Naive B cell (primary cell): ENCODE data around the gene CCDC34. TPM values are rescaled to one million over a fixed set of nuclear protein-coding genes. Genes with fewer than 3 reads are reported as not detected.
"Not testable (repeated sequence)": the region's sequence is repeated elsewhere in the genome, so short reads cannot be mapped to it uniquely, and the experiment has no call there.

Experiments used
- ATAC-seq, 2 donors: fragments of 150-1000 bp; cut with Tn5 transposase; 2 replicates each; pipeline ENCODE4 v1.10.0; 2021; ENCODE audit warnings: low read depth in 2 of 2, mild to moderate bottlenecking in 2 of 2, moderate library complexity in 2 of 2
- DNase-seq: peaks from one replicate; pipeline ENCODE4 v3.0.0; 2022
- H3K27ac Mint-ChIP-seq, 6 donors: one replicate each; pipeline ENCODE4 v1.8.0; 2020 to 2022; ENCODE audit warnings: mild to moderate bottlenecking in 6 of 6, mixed read lengths in 6 of 6, moderate library complexity in 5 of 6, inconsistent platforms in 2 of 6
- H3K27me3 Mint-ChIP-seq, 3 donors: one replicate each; pipeline ENCODE4 v1.8.0; 2021 to 2022; ENCODE audit warnings: mixed read lengths in 3 of 3, mild to moderate bottlenecking in 1 of 3
- H3K36me3 Mint-ChIP-seq, 2 donors: one replicate each; pipeline ENCODE4 v1.8.0; 2020 to 2022; ENCODE audit warnings: mixed read lengths in 2 of 2, inconsistent platforms in 1 of 2, mild to moderate bottlenecking in 1 of 2
- H3K4me1 Mint-ChIP-seq, 3 donors: one replicate each; pipeline ENCODE4 v1.8.0; 2020 to 2022; ENCODE audit warnings: mixed read lengths in 3 of 3, inconsistent platforms in 1 of 3, mild to moderate bottlenecking in 1 of 3, moderate library complexity in 1 of 3
- H3K4me3 Mint-ChIP-seq, 8 donors: one replicate each; pipeline ENCODE4 v1.8.0; 2020 to 2022; ENCODE audit warnings: mild to moderate bottlenecking in 8 of 8, mixed read lengths in 8 of 8, moderate library complexity in 8 of 8, inconsistent platforms in 2 of 8
- H3K9me3 Mint-ChIP-seq, 7 donors: one replicate each; pipeline ENCODE4 v1.8.0; 2020 to 2022; ENCODE audit warnings: mixed read lengths in 7 of 7, mild to moderate bottlenecking in 5 of 7, inconsistent platforms in 2 of 7, moderate library complexity in 1 of 7
- polyA plus RNA-seq, 6 donors: library from polyadenylated mRNA; unstranded; fragments of 300-500 nt; fragmentation: Illumina TruSeq; gene quantifications; one replicate each; pipeline ENCODE4 v1.2.3, GENCODE V29; 2021; ENCODE audit warnings: low read depth in 6 of 6

Gene CCDC34
- polyA plus RNA-seq, 6 donors from 2014 or later: 1.3 to 1.9 (median 1.6) TPM

- ATAC-seq: no peak
- H3K4me1 Mint-ChIP-seq: no peaks in the 10 kb centered on the region
- no peaks in the 10 kb centered on the region for H3K27me3 Mint-ChIP-seq
- no peak overlapping the region for H3K4me3 Mint-ChIP-seq
- H3K36me3 Mint-ChIP-seq: peaks cover 0 to 8% of the 10 kb centered on the region in 2 donors
- DNase-seq: no peak
- no peak overlapping the region for H3K27ac Mint-ChIP-seq
- peaks cover 0 to 2% (median 0%) of the 10 kb centered on the region in 7 donors for H3K9me3 Mint-ChIP-seq
Measured at GRCh38 chr11:27347359-27348339, 15.4 kb downstream of the CCDC34 start.

- ATAC-seq: no peak
- Mint-ChIP-seq H3K27me3 (no peaks in the 10 kb centered on the region), H3K9me3 (peaks cover 0 to under 1% (median 0%) of the 10 kb centered on the region in 7 donors), H3K4me3 (no peak overlapping the region), H3K27ac (no peak overlapping the region), H3K36me3 (peaks cover 0 to 8% of the 10 kb centered on the region in 2 donors), H3K4me1 (no peaks in the 10 kb centered on the region)
- no peak for DNase-seq
Measured at GRCh38 chr11:27339941-27340340, 23.1 kb downstream of the CCDC34 start.

GRCh38 chr11:27334764-27335163, 28.3 kb downstream of the CCDC34 start:
- H3K27me3 Mint-ChIP-seq, H3K9me3 Mint-ChIP-seq, DNase-seq, H3K4me3 Mint-ChIP-seq, H3K27ac Mint-ChIP-seq, H3K36me3 Mint-ChIP-seq, ATAC-seq, H3K4me1 Mint-ChIP-seq: not testable (repeated sequence)

- Mint-ChIP-seq H3K4me1 (peaks cover 0 to 5% (median 0%) of the 10 kb centered on the region in 3 donors), H3K36me3 (peaks cover 0 to 8% of the 10 kb centered on the region in 2 donors), H3K9me3 (peaks cover 0 to 2% (median 0%) of the 10 kb centered on the region in 7 donors), H3K27ac (no peak overlapping the region), H3K27me3 (no peaks in the 10 kb centered on the region), H3K4me3 (no peak overlapping the region)
- no peak for DNase-seq
- no peak for ATAC-seq
Measured at GRCh38 chr11:27331981-27332380, 31.0 kb downstream of the CCDC34 start.

DNA sequence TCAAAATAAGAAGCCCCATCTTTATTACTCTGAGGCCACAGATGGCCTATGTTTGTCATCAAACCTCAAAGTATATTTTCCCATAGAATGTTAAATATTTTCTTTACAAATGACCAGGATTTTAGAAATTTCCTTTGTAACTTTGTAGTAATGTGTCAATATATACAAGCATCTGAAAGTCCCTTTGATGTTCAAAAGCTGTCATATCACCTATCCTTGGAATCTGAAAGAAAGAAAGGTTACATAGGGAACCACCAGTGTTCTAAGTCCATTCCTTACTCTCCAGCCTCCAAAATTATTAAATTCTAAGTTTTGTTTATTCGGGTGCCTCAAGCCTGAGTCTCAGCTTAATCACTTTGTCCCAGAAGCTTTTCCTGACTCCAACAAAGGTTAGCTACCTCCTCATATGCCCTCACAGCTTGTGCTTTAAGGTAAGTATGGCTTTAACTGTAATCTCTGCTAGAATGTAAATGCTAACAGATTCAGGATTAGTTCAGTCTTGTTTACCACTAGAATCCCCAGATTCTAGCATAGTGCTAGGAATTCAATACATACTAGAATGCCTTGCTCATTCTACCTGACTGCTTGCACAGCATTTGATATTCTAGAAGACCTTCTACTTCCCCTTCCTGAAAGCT, 32.3 kb downstream of the CCDC34 start:
- peaks cover 0 to 5% (median 0%) of the 10 kb centered on the region in 3 donors for H3K4me1 Mint-ChIP-seq
- H3K27ac Mint-ChIP-seq: no peak overlapping the region
- no peak overlapping the region for H3K4me3 Mint-ChIP-seq
- DNase-seq (no peak), ATAC-seq (no peak)
- peaks cover 0 to 11% (median 6%) of the 10 kb centered on the region in 7 donors for H3K9me3 Mint-ChIP-seq
- peaks cover 0 to under 1% of the 10 kb centered on the region in 2 donors for H3K36me3 Mint-ChIP-seq
- no peaks in the 10 kb centered on the region for H3K27me3 Mint-ChIP-seq

- Mint-ChIP-seq H3K9me3 (peaks cover 0 to 16% (median 6%) of the 10 kb centered on the region in 7 donors), H3K4me3 (no peak overlapping the region), H3K4me1 (peaks cover 0 to 5% (median 0%) of the 10 kb centered on the region in 3 donors), H3K27me3 (no peaks in the 10 kb centered on the region), H3K27ac (no peak overlapping the region), H3K36me3 (no peaks in the 10 kb centered on the region)
- DNase-seq (no peak), ATAC-seq (no peak)
Measured at GRCh38 chr11:27329867-27330632, 33.0 kb downstream of the CCDC34 start.

DNA sequence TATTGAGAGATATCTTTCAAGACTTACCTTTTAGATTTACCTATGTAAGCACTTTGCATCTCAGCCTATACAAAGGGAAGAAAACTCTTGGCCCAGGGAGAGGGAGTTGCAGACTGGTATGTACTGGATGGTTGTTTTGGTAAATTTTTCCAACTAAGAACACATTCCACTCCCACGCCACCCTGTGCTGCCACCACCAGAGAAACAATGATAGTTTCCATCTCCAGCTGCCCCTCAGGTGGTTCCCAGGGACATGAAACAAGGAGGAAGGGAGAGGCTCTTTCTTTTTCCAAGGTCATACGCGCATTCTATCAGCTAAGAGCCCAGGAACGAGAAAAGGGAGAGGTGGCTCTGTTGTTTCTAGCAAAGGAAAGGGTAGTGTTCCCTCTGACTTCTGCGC, 34.4 kb downstream of the CCDC34 start:
- Mint-ChIP-seq H3K4me1 (peaks cover 0 to 5% (median 0%) of the 10 kb centered on the region in 3 donors), H3K9me3 (peaks cover 0 to 16% (median 6%) of the 10 kb centered on the region in 7 donors), H3K27me3 (no peaks in the 10 kb centered on the region), H3K36me3 (no peaks in the 10 kb centered on the region), H3K27ac (no peak overlapping the region), H3K4me3 (no peak overlapping the region)
- no peak for ATAC-seq
- no peak for DNase-seq

GRCh38 chr11:27327064-27327463, 36.0 kb downstream of the CCDC34 start:
- not testable (repeated sequence) for H3K36me3 Mint-ChIP-seq, DNase-seq, H3K4me3 Mint-ChIP-seq, H3K27ac Mint-ChIP-seq, H3K4me1 Mint-ChIP-seq, ATAC-seq, H3K27me3 Mint-ChIP-seq
- peaks cover 0 to 16% (median 6%) of the 10 kb centered on the region in 7 donors for H3K9me3 Mint-ChIP-seq

DNA sequence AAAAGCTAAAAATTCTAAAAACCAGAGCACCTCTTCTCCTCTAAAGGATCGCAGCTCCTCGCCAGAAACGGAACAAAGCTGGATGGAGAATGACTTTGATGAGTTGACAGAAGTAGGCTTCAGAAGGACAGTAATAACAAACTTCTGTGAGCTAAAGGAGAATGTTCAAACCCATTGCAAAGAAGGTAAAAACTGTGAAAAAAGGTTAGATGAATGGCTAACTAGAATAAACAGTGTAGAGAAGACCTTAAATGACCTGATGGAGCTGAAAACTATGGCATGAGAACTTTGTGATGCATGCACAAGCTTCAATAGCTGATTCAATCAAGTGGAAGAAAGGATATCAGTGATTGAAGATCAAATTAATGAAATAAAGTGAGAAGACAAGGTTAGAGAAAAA, 40.8 kb downstream of the CCDC34 start:
- H3K4me1 Mint-ChIP-seq, H3K27me3 Mint-ChIP-seq, DNase-seq, H3K36me3 Mint-ChIP-seq, ATAC-seq, H3K4me3 Mint-ChIP-seq: not testable (repeated sequence)
- H3K9me3 Mint-ChIP-seq: peaks cover 0 to 16% (median 6%) of the 10 kb centered on the region in 7 donors
- H3K27ac Mint-ChIP-seq: peak overlapping the region in 1 of 6 donors; percentile 34

DNA sequence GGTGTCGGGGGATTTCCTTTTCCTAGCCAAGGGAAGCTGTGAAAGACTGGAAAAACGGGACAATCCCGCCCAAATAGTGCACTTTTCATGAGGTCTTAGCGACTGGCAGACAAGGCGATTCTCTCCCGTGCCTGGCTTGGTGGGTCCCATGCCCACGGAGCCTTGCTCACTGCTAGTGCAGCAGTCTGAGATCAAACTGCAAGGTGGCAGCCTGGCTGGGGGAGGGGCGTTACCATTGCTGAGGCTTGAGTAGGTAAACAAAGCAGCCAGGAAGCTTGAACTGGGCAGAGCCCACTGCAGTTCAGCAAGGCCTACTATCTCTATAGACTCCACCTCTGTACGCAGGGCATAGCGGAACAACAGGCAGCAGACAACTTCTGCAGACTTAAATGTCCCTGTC, 41.7 kb downstream of the CCDC34 start:
- not testable (repeated sequence) for ATAC-seq, H3K4me1 Mint-ChIP-seq, H3K27ac Mint-ChIP-seq, H3K36me3 Mint-ChIP-seq, DNase-seq, H3K4me3 Mint-ChIP-seq, H3K27me3 Mint-ChIP-seq
- peaks cover 0 to 11% (median 3%) of the 10 kb centered on the region in 7 donors for H3K9me3 Mint-ChIP-seq

DNA sequence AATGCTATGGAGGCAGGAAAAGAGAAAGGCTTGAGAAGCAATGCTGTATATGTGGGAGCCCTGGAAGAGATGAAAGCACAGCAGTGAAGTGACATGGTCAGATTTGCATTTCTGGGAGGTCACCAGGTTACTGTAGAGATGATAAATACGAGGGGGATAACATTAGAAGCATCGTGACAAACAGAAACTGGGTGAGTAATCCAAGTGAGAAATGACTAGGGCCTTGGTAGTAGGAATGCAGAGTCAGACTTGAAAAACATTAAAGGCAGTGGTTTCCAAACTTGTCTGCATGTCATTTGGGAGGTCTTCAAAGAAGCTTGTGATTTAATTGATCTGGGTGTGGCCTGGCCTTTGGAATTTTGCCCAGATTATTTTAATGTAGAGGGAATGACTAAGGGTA, 43.9 kb downstream of the CCDC34 start:
- H3K27me3 Mint-ChIP-seq: no peaks in the 10 kb centered on the region
- peaks cover 0 to 3% (median 0%) of the 10 kb centered on the region in 7 donors for H3K9me3 Mint-ChIP-seq
- no peak for DNase-seq
- H3K27ac Mint-ChIP-seq: no peak overlapping the region
- no peaks in the 10 kb centered on the region for H3K4me1 Mint-ChIP-seq
- no peak overlapping the region for H3K4me3 Mint-ChIP-seq
- ATAC-seq: no peak
- H3K36me3 Mint-ChIP-seq: no peaks in the 10 kb centered on the region

DNA sequence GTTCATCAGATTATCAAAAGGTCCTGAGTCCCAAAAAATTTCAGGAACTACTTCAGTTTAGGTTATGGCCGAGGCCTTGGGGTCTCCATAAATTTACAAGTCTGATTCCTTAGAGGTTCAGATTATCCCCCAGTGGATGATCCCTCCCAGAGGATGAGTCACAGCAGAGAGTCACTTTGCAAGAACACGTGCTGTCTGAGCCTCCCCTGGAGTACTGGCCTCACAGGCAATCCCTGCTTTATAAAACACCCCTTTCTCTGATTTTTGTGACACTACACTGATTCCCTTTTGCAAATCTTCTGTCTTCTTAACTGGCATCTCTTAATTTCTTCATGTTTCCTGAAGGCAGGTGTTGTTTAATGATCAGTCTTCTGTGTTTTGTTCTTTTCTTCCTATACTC, 45.3 kb downstream of the CCDC34 start:
- H3K4me1 Mint-ChIP-seq: no peaks in the 10 kb centered on the region
- no peaks in the 10 kb centered on the region for H3K36me3 Mint-ChIP-seq
- H3K9me3 Mint-ChIP-seq: peaks cover 0 to 3% (median 0%) of the 10 kb centered on the region in 7 donors
- ATAC-seq (no peak), DNase-seq (no peak)
- H3K27ac Mint-ChIP-seq: no peak overlapping the region
- H3K27me3 Mint-ChIP-seq: no peaks in the 10 kb centered on the region
- no peak overlapping the region for H3K4me3 Mint-ChIP-seq

DNA sequence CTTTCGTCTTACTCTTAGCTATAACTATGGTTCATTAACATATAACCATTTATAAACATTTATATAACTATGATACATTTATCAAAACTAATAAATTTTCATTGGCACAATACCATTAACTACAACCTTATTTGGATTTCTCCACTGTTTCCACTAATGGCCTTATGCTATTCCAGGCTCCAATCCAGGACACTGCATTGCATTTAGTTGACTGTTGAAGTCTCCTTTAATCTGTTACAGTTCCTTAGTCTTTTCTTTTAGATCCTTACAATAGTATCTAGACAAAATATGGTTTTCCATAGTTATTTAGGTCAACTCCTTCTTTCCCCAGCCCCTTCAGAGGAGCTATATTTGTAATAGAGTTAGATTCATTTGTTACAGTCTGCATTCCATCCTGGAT, 47.2 kb downstream of the CCDC34 start:
- Mint-ChIP-seq H3K27ac (no peak overlapping the region), H3K36me3 (no peaks in the 10 kb centered on the region), H3K4me1 (no peaks in the 10 kb centered on the region), H3K4me3 (no peak overlapping the region), H3K27me3 (no peaks in the 10 kb centered on the region), H3K9me3 (no peaks in the 10 kb centered on the region)
- ATAC-seq (no peak), DNase-seq (no peak)
